H4 (cell line): Measurements from ENCODE around the gene TRMT10B. TPM values are rescaled to one million over a fixed set of nuclear protein-coding genes. Genes with fewer than 3 reads are reported as not detected.
"Not testable (repeated sequence)": the region's sequence is repeated elsewhere in the genome, so short reads cannot be mapped to it uniquely, and the experiment has no call there.

ENCODE experiments used
- DNase-seq: peaks from one replicate; pipeline ENCODE4 v3.0.0-alpha.2; 2015; ENCODE audit warnings: low spot score
- total RNA-seq: library from RNA; depleted of rRNA; stranded (reverse); fragments of >200 nt; shearing (Covaris generic); gene quantifications from 2 replicates; pipeline ENCODE4 v1.2.3, GENCODE V29; 2014

TRMT10B gene
- total RNA-seq, 1 experiment from 2014 or later: 1.5 TPM

GRCh38 chr9:37751704-37752103 lies 1.9 kb upstream of the TRMT10B start:
- DNase-seq: not testable (repeated sequence)

GRCh38 chr9:37752112-37752511 lies 1.5 kb upstream of the TRMT10B start:
- not testable (repeated sequence) for DNase-seq

GRCh38 chr9:37752642-37753488 lies 740 bp upstream of the TRMT10B start:
- DNase-seq: no peak

- no peak for DNase-seq
Measured at GRCh38 chr9:37758747-37759146, 5.1 kb downstream of the TRMT10B start.

GRCh38 chr9:37760416-37761161 lies 7.0 kb downstream of the TRMT10B start:
- DNase-seq: no peak

- DNase-seq: no peak
Measured at GRCh38 chr9:37761511-37761910, 7.9 kb downstream of the TRMT10B start.

- not testable (repeated sequence) for DNase-seq
Measured at GRCh38 chr9:37765263-37765662, 11.7 kb downstream of the TRMT10B start.

GRCh38 chr9:37769306-37769705 lies 15.7 kb downstream of the TRMT10B start:
- DNase-seq: no peak

GRCh38 chr9:37769995-37770394 lies 16.4 kb downstream of the TRMT10B start:
- no peak for DNase-seq

- no peak for DNase-seq
Measured at GRCh38 chr9:37775216-37775919, 21.8 kb downstream of the TRMT10B start.

GRCh38 chr9:37776328-37776727 lies 22.7 kb downstream of the TRMT10B start:
- no peak for DNase-seq

- no peak for DNase-seq
Measured at GRCh38 chr9:37778534-37778933, 24.9 kb downstream of the TRMT10B start.

- DNase-seq: no peak
Measured at GRCh38 chr9:37784291-37784615, 30.6 kb downstream of the TRMT10B start.

GRCh38 chr9:37784616-37785483 lies 31.2 kb downstream of the TRMT10B start, which contains the start of gene EXOSC3:
EXOSC3 (minus strand) TSS chr9:37785064; CDS start chr9:37785044, 20 bp downstream.
- DNase-seq: peak; percentile 92

- no peak for DNase-seq
Measured at GRCh38 chr9:37787059-37787458, 33.5 kb downstream of the TRMT10B start.

- no peak for DNase-seq
Measured at GRCh38 chr9:37788332-37788731, 34.7 kb downstream of the TRMT10B start.

GRCh38 chr9:37790096-37790495 lies 36.5 kb downstream of the TRMT10B start:
- DNase-seq: no peak

- DNase-seq: no peak
Measured at GRCh38 chr9:37792122-37792521, 38.5 kb downstream of the TRMT10B start.

GRCh38 chr9:37796232-37796631 lies 42.6 kb downstream of the TRMT10B start:
- DNase-seq: no peak

GRCh38 chr9:37798677-37799076 lies 45.1 kb downstream of the TRMT10B start:
- no peak for DNase-seq

GRCh38 chr9:37800631-37801286 lies 47.2 kb downstream of the TRMT10B start, which contains the start of gene DCAF10:
DCAF10 (plus strand) TSS chr9:37800797; CDS start chr9:37800867, 70 bp downstream.
- peak; percentile 68 for DNase-seq
